GM18526 (cell line): ENCODE measurements around the gene TNFSF10.

Source experiments
- POLR2A ChIP-seq: IDR thresholded peaks from 3 replicates; pipeline ENCODE4 v1.6.1; 2011; ENCODE audit not compliant: insufficient read length; ENCODE audit errors: extremely low read depth

Gene TNFSF10

GRCh38 chr3:172530101-172530561, 6.9 kb upstream of the TNFSF10 start:
- TF ChIP-seq POLR2A = no peak

- TF ChIP-seq POLR2A = no peak
Observed at GRCh38 chr3:172528677-172529076, 5.4 kb upstream of the TNFSF10 start.

- TF ChIP-seq POLR2A = no peak
Observed at GRCh38 chr3:172527306-172527705, 4.1 kb upstream of the TNFSF10 start.

- TF ChIP-seq POLR2A = no peak
Observed at GRCh38 chr3:172525116-172525613, 1.9 kb upstream of the TNFSF10 start.

- no peak for TF ChIP-seq POLR2A
Observed at GRCh38 chr3:172524611-172525010, 1.4 kb upstream of the TNFSF10 start.

- no peak for TF ChIP-seq POLR2A
Observed at GRCh38 chr3:172520301-172520831, 2.9 kb downstream of the TNFSF10 start.

GRCh38 chr3:172519740-172520139, 3.5 kb downstream of the TNFSF10 start:
- TF ChIP-seq POLR2A = no peak

- no peak for TF ChIP-seq POLR2A
Observed at GRCh38 chr3:172518929-172519640, 4.1 kb downstream of the TNFSF10 start.

GRCh38 chr3:172517859-172518466, 5.3 kb downstream of the TNFSF10 start:
- TF ChIP-seq POLR2A = no peak

- TF ChIP-seq POLR2A = no peak
Observed at GRCh38 chr3:172516318-172517214, 6.7 kb downstream of the TNFSF10 start.

GRCh38 chr3:172515130-172515918, 7.9 kb downstream of the TNFSF10 start:
- no peak for TF ChIP-seq POLR2A

- TF ChIP-seq POLR2A = no peak
Observed at GRCh38 chr3:172514678-172515077, 8.6 kb downstream of the TNFSF10 start.

GRCh38 chr3:172513488-172513887, 9.7 kb downstream of the TNFSF10 start:
- TF ChIP-seq POLR2A = no peak
